SKM-1 treated with dmso at 0.1 percent for 144 hours (cell line): ENCODE data around the gene SSBP4.

ENCODE experiments used
- DNase-seq: peaks from one replicate; lab custom pipeline; 2025; ENCODE audit not compliant: unreplicated experiment; lab: John Stamatoyannopoulos, UW

SSBP4 gene

DNA sequence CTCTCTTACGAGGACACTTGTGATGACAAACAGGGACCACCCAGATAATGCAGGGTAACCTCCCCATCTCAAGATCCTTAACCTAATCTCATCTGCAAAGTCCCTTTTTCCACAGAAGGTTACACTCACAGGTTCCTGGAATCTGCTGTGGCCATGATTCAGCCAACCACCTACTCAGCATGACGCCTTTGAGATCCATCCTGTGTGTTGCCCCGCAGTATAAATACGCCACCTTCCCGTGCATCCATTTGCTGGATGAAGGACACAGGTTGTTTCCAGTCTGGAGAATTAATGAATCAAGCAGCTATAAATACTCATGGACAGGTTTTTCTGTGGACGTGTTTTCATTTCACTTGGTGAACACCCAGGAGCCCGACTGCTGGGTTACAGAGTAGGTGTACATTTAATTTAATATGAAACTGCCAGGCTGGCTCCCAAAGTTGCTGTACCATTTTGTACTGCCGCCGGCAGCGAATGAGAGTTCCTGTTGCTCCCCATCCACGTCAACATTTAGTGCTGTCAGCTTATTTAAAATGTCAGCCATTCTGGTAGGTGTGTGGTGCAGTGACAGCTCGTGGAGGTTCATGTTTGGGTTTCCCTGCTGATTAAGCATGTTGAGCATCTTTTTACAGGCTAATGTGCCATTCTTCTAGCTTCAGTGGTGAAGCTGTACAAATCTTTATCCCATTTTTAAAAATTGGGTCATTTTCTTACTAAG, 62.5 kb downstream of the SSBP4 start:
- DNase-seq = no peak

GRCh38 chr19:18483119-18483890, 64.1 kb downstream of the SSBP4 start:
- DNase-seq = no peak
